HepG2 (cell line): Measurements from ENCODE around the gene EYA3. TPM values are rescaled to one million over a fixed set of nuclear protein-coding genes. Genes with fewer than 3 reads are reported as not detected.
A peak's percentile ranks its signal among the peaks of the same experiment; 100 is the strongest.

ENCODE experiments used
- ETV5 ChIP-seq: IDR thresholded peaks from 2 replicates; pipeline ENCODE4 v1.6.1; 2018; ENCODE audit warnings: missing biosample characterization, missing genetic modification reagents, inconsistent platforms, borderline replicate concordance
- FOXC1 ChIP-seq: sonication (generic); formaldehyde crosslinking; IDR thresholded peaks from 2 replicates; pipeline ENCODE4 v1.8.0; 2022; ENCODE audit warnings: mild to moderate bottlenecking, missing genetic modification reagents, borderline replicate concordance
- IKZF1 ChIP-seq: fragments of 450-650 bp; IDR thresholded peaks from 2 replicates; pipeline ENCODE4 v1.7.1; 2016
- JUN ChIP-seq: sonication (generic); formaldehyde crosslinking; IDR thresholded peaks from 2 replicates; pipeline ENCODE4 v1.4.0; 2020; ENCODE audit warnings: mild to moderate bottlenecking, missing genetic modification reagents
- KDM3A ChIP-seq: IDR thresholded peaks from 2 replicates; pipeline ENCODE4 v1.6.1; 2018; ENCODE audit warnings: low read depth, missing compliant biosample characterization
- KLF16 ChIP-seq, 2 experiments: sonication (generic) in 1 of 2; formaldehyde crosslinking in 1 of 2; IDR thresholded peaks; 2 replicates each; pipeline versions ENCODE4 v1.6.1 to v1.8.0; 2016 to 2023; ENCODE audit warnings: missing genetic modification reagents in 2 of 2, missing compliant biosample characterization in 1 of 2
- MATR3 ChIP-seq: sonication (generic); formaldehyde crosslinking; IDR thresholded peaks from 2 replicates; pipeline ENCODE4 v1.4.0; 2020; ENCODE audit warnings: missing genetic modification reagents
- SNAI1 ChIP-seq: sonication (generic); formaldehyde crosslinking; IDR thresholded peaks from 2 replicates; pipeline ENCODE4 v1.5.0; 2020; ENCODE audit warnings: mild to moderate bottlenecking, missing genetic modification reagents, borderline replicate concordance
- TBL1XR1 ChIP-seq: fragments of 150-350 bp; IDR thresholded peaks from 2 replicates; pipeline ENCODE4 v1.6.1; 2014; ENCODE audit warnings: borderline replicate concordance, low read length; ENCODE audit not compliant: partially characterized antibody
- ZC3H4 ChIP-seq: sonication (generic); formaldehyde crosslinking; IDR thresholded peaks from 2 replicates; pipeline ENCODE4 v1.4.0; 2020; ENCODE audit warnings: missing genetic modification reagents, borderline replicate concordance
- ZNF253 ChIP-seq: sonication (generic); formaldehyde crosslinking; IDR thresholded peaks from 2 replicates; pipeline ENCODE4 v1.8.0; 2022; ENCODE audit warnings: mild to moderate bottlenecking, missing genetic modification reagents, borderline replicate concordance
- ZNF264 ChIP-seq: sonication (generic); formaldehyde crosslinking; IDR thresholded peaks from 2 replicates; pipeline ENCODE4 v1.4.0; 2020; ENCODE audit warnings: missing genetic modification reagents
- ZNF766 ChIP-seq: sonication (generic); formaldehyde crosslinking; IDR thresholded peaks from 2 replicates; pipeline ENCODE4 v1.5.0; 2020; ENCODE audit warnings: missing genetic modification reagents, borderline replicate concordance
- ZNF841 ChIP-seq: sonication (generic); formaldehyde crosslinking; IDR thresholded peaks from 2 replicates; pipeline ENCODE4 v1.8.1; 2023; ENCODE audit warnings: missing genetic modification reagents, borderline replicate concordance
- polyA plus RNA-seq, 8 experiments: library from polyadenylated mRNA; depleted of rRNA in 3 of 8; stranded (reverse) in 7 of 8; unstranded in 1 of 8; fragments of >200 nt; fragmentation: Illumina TruSeq in 4 of 8; extraction: Trizol in 4 of 8; gene quantifications; 2 replicates each; pipeline versions ENCODE4 v1.2.1 to v1.2.3, GENCODE V29; 2011 to 2016; ENCODE audit warnings: low read depth in 4 of 8, missing spikeins in 1 of 8, mixed read lengths in 1 of 8; ENCODE audit not compliant: insufficient read depth in 1 of 8
- total RNA-seq, 5 experiments: library from RNA; depleted of rRNA; stranded (reverse); fragments of >200 nt; fragmentation: Illumina TruSeq; extraction: Trizol; gene quantifications; 2 replicates each; pipeline ENCODE4 v1.2.3, GENCODE V29; 2016; ENCODE audit warnings: low read depth in 1 of 5
- TF ChIP-seq, protein P1 (sequence below): sonication (generic); formaldehyde crosslinking; IDR thresholded peaks from 2 replicates; pipeline ENCODE4 v1.8.0; 2022; ENCODE audit warnings: missing genetic modification reagents, mild to moderate bottlenecking, inconsistent platforms, borderline replicate concordance
- TF ChIP-seq, protein P2 (sequence below): sonication (generic); formaldehyde crosslinking; IDR thresholded peaks from 2 replicates; pipeline ENCODE4 v1.4.0; 2020; ENCODE audit warnings: missing genetic modification reagents
- TF ChIP-seq, protein P3 (sequence below): sonication (generic); formaldehyde crosslinking; conservative IDR thresholded peaks from 2 replicates; pipeline ENCODE4 v1.8.0; 2022; ENCODE audit warnings: low read depth, missing genetic modification reagents
- TF ChIP-seq, protein P4 (sequence below): sonication (generic); formaldehyde crosslinking; IDR thresholded peaks from 2 replicates; pipeline ENCODE4 v1.4.0; 2020; ENCODE audit warnings: missing genetic modification reagents

EYA3 gene
- total and polyA plus RNA-seq, 2 of the 13 experiments (the other 11 are each of a cell fraction or from before 2014, with no cell fraction given) = 13.9 to 19.7 TPM

- 0 out of 2 replicates have a peak, but pooled peaks have one; percentile 39 for TF ChIP-seq ZNF253 (CRISPR knock-in tag)
- TF ChIP-seq JUN (CRISPR knock-in tag) = no peak
- TF ChIP-seq, protein P1, sequence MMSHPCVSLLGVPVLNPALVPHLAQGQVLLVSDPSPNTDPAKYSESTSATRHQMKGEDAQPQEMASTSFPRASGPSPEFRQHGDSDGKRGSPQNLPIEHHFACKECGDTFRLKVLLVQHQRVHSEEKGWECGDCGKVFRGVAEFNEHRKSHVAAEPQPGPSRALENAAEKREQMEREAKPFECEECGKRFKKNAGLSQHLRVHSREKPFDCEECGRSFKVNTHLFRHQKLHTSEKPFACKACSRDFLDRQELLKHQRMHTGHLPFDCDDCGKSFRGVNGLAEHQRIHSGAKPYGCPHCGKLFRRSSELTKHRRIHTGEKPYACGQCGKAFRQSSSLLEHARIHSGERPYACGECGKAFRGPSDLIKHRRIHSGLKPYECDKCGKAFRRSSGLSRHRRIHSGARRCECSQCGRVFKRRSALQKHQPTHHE (CRISPR knock-in tag) = no peak; the same call in 1 of the 2 replicates
- TF ChIP-seq ZNF766 (CRISPR knock-in tag) = peak; percentile 96; the same call in 1 of the 2 replicates
- TF ChIP-seq IKZF1 = no peak
- TF ChIP-seq KLF16 (CRISPR knock-in tag; IDR thresholded peaks at IDR 0.05) = peak in 1 of 2 experiments; percentile 75; a peak in 2 of 4 replicates
- TF ChIP-seq, protein P2, sequence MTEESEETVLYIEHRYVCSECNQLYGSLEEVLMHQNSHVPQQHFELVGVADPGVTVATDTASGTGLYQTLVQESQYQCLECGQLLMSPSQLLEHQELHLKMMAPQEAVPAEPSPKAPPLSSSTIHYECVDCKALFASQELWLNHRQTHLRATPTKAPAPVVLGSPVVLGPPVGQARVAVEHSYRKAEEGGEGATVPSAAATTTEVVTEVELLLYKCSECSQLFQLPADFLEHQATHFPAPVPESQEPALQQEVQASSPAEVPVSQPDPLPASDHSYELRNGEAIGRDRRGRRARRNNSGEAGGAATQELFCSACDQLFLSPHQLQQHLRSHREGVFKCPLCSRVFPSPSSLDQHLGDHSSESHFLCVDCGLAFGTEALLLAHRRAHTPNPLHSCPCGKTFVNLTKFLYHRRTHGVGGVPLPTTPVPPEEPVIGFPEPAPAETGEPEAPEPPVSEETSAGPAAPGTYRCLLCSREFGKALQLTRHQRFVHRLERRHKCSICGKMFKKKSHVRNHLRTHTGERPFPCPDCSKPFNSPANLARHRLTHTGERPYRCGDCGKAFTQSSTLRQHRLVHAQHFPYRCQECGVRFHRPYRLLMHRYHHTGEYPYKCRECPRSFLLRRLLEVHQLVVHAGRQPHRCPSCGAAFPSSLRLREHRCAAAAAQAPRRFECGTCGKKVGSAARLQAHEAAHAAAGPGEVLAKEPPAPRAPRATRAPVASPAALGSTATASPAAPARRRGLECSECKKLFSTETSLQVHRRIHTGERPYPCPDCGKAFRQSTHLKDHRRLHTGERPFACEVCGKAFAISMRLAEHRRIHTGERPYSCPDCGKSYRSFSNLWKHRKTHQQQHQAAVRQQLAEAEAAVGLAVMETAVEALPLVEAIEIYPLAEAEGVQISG (CRISPR knock-in tag) = peak; percentile 94
- 0 out of 2 replicates have a peak, but pooled peaks have one; percentile 35 for TF ChIP-seq ZNF264 (CRISPR knock-in tag)
- TF ChIP-seq ZC3H4 (CRISPR knock-in tag) = no peak
- TF ChIP-seq SNAI1 (CRISPR knock-in tag) = no peak
- TF ChIP-seq TBL1XR1 = peak; percentile 14
- TF ChIP-seq KDM3A (CRISPR knock-in tag) = 0 out of 2 replicates have a peak, but pooled peaks have one; percentile 19
- no peak for TF ChIP-seq MATR3 (CRISPR knock-in tag)
- TF ChIP-seq, protein P3, sequence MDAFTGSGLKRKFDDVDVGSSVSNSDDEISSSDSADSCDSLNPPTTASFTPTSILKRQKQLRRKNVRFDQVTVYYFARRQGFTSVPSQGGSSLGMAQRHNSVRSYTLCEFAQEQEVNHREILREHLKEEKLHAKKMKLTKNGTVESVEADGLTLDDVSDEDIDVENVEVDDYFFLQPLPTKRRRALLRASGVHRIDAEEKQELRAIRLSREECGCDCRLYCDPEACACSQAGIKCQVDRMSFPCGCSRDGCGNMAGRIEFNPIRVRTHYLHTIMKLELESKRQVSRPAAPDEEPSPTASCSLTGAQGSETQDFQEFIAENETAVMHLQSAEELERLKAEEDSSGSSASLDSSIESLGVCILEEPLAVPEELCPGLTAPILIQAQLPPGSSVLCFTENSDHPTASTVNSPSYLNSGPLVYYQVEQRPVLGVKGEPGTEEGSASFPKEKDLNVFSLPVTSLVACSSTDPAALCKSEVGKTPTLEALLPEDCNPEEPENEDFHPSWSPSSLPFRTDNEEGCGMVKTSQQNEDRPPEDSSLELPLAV = no peak
- no peak for TF ChIP-seq ZNF841
- TF ChIP-seq ETV5 (CRISPR knock-in tag) = peak; percentile 58
- TF ChIP-seq FOXC1 (CRISPR knock-in tag) = peak; percentile 35; the same call in 1 of the 2 replicates
- TF ChIP-seq, protein P4, sequence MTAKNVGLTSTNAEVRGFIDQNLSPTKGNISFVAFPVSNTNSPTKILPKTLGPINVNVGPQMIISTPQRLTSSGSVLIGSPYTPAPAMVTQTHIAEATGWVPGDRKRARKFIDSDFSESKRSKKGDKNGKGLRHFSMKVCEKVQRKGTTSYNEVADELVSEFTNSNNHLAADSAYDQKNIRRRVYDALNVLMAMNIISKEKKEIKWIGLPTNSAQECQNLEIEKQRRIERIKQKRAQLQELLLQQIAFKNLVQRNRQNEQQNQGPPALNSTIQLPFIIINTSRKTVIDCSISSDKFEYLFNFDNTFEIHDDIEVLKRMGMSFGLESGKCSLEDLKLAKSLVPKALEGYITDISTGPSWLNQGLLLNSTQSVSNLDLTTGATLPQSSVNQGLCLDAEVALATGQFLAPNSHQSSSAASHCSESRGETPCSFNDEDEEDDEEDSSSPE (CRISPR knock-in tag) = peak; percentile 55; the same call in 1 of the 2 replicates
These were observed at the start of gene EYA3 (continued) for GRCh38 chr1:28088168-28088961.
